Suprapubic skin (tissue), 4 donors: Measurements from ENCODE around the gene ZFAND6.

ENCODE experiments used
- CTCF ChIP-seq, 2 donors: fragments of 200-600 bp in 1 of 2; fragments of 450-650 bp in 1 of 2; sonication (generic) in 1 of 2; IDR thresholded peaks; one replicate each; pipeline ENCODE4 v1.5.1; 2016 to 2019; ENCODE audit warnings: antibody characterized with exemption in 2 of 2, mild to moderate bottlenecking in 1 of 2, moderate library complexity in 1 of 2
- EP300 ChIP-seq: sonication (generic); formaldehyde crosslinking; IDR thresholded peaks from one replicate; pipeline ENCODE4 v1.6.1; 2017; ENCODE audit warnings: antibody characterized with exemption
- POLR2A ChIP-seq, 2 donors: fragments of 450-650 bp; IDR thresholded peaks; one replicate each; pipeline ENCODE4 v1.6.1; 2017; ENCODE audit warnings: antibody characterized with exemption in 2 of 2, mild to moderate bottlenecking in 2 of 2, moderate library complexity in 2 of 2
- POLR2AphosphoS5 ChIP-seq, 3 donors: sonication (generic); formaldehyde crosslinking; IDR thresholded peaks; one replicate each; pipeline ENCODE4 v1.6.1; 2017; ENCODE audit warnings: antibody characterized with exemption in 3 of 3

GRCh38 chr15:80036071-80036470, 23.4 kb upstream of the ZFAND6 start:
- TF ChIP-seq CTCF (IDR thresholded peaks at IDR 0.05) (no peak), EP300 (no peak), POLR2A (IDR thresholded peaks at IDR 0.05) (no peak), POLR2AphosphoS5 (IDR thresholded peaks at IDR 0.05) (no peak)
